Fibroblast of villous mesenchyme (primary cell): ENCODE results near the gene YPEL5. TPM values are rescaled to one million over a fixed set of nuclear protein-coding genes. Genes with fewer than 3 reads are reported as not detected.

Source experiments
- DNase-seq: peaks from one replicate; pipeline ENCODE4 v3.0.0-alpha.2; 2010; ENCODE audit warnings: low read depth
- H3K4me3 ChIP-seq: 2 replicates; pipeline ENCODE4 v1.5.1; 2011; ENCODE audit warnings: low read depth, mild to moderate bottlenecking, low read length
- total RNA-seq: library from RNA; depleted of rRNA; stranded (reverse); fragments of >200 nt; gene quantifications from 2 replicates; pipeline ENCODE4 v1.2.3, GENCODE V29; 2012
- TF ChIP-seq, protein P1 (sequence below): IDR thresholded peaks from 2 replicates; pipeline ENCODE4 v1.5.1; 2012; ENCODE audit warnings: low read depth, mild to moderate bottlenecking, low read length; ENCODE audit not compliant: insufficient read depth

YPEL5 gene
- total RNA-seq, 1 donor = 66.1 TPM

GRCh38 chr2:30191107-30191506 lies 44.3 kb downstream of the YPEL5 start:
- no peak overlapping the region for H3K4me3 ChIP-seq
- DNase-seq = no peak
- TF ChIP-seq, protein P1, sequence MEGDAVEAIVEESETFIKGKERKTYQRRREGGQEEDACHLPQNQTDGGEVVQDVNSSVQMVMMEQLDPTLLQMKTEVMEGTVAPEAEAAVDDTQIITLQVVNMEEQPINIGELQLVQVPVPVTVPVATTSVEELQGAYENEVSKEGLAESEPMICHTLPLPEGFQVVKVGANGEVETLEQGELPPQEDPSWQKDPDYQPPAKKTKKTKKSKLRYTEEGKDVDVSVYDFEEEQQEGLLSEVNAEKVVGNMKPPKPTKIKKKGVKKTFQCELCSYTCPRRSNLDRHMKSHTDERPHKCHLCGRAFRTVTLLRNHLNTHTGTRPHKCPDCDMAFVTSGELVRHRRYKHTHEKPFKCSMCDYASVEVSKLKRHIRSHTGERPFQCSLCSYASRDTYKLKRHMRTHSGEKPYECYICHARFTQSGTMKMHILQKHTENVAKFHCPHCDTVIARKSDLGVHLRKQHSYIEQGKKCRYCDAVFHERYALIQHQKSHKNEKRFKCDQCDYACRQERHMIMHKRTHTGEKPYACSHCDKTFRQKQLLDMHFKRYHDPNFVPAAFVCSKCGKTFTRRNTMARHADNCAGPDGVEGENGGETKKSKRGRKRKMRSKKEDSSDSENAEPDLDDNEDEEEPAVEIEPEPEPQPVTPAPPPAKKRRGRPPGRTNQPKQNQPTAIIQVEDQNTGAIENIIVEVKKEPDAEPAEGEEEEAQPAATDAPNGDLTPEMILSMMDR = no peak

DNA sequence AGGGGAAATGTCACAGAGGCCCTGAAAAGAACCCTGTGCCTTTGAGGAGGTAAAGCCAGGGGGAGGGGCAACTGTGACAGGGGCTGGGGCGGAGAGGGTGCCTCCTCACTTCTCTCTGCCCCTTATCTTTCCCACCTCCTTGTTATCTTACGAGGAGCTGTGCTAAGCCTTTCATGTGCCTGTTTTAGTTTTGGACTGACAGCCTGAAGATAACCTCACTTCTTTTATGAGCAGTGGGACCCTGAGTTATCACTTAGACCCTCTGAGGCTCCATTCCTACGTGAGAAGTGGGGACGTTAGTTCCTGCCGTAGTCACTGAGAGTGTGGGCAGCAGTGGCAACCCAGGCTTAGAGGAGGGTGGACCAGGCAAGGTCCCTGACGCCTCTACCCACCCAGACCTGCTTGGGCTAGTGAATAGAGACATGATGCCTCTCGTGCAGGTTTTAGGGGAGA lies 45.0 kb downstream of the YPEL5 start:
- TF ChIP-seq, protein P1 = no peak
- H3K4me3 ChIP-seq = no peak overlapping the region
- DNase-seq = no peak

DNA sequence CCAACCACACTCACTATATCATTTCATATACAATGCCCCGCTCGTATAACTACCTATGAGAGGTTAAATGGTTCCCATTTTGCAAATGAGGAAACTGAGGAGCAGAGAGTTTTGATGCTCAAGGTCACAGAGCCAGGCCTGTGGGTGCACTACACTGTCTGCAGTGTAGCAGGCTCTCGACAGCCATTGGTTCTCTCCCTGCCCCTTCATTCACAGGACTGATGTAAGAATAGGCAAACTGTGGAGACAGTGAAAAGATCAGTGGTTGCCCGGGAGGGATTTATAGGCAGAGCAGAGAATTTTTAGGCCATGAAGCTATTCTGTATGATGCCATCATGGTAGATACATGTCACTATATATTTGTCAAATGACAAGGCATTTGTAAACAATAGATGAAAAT lies 45.5 kb downstream of the YPEL5 start:
- no peak overlapping the region for H3K4me3 ChIP-seq
- TF ChIP-seq, protein P1 = no peak
- DNase-seq = no peak

DNA sequence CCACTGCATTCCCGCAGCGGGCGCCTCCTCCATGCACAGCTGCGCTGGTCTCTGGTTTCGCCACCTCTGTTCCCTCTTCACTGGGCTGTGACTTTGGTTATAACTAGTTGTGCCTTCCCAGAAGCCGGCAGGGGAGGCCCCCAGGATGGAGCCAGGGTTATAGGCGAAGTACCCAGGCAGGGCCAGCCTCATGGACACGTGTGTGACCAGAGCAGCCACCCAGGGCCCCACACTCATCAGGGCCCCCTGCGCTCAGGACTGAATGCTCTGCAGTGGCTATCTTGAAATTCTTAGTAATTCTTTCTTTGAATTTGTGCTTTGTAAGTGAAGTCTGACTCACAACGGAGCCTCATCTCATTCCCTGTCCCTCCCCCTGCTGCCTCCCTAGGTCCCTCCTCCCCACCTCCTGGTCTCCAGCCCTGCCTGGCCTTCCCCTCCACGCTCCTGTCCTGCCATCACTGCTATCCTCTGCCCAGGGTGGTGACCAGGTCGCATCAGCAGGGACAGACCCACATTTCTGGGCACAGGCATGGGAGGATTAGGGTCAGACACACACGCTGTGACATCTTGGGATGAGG lies 46.4 kb downstream of the YPEL5 start:
- TF ChIP-seq, protein P1 = no peak
- no peak overlapping the region for H3K4me3 ChIP-seq
- no peak for DNase-seq

DNA sequence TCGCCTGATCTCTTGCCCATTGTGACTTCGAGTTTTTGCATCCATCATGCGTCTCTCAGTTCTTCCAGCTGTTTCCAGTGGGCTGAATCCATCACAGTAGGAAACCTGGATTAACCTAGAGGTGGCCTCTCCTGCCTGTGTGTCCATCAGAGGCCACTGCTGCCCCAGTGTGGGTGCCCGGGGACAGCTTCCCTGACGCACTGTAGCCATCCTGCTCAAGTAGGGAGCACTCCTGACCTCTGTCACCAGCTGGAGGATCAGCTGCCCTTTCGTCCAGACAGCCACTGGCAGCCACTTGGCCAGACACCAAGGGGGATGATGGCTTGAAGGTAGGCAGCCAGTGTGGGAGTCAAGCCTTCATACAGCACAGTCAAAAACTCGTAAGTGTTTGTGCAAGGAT lies 47.6 kb downstream of the YPEL5 start:
- H3K4me3 ChIP-seq = no peak overlapping the region
- no peak for DNase-seq
- TF ChIP-seq, protein P1 = no peak

DNA sequence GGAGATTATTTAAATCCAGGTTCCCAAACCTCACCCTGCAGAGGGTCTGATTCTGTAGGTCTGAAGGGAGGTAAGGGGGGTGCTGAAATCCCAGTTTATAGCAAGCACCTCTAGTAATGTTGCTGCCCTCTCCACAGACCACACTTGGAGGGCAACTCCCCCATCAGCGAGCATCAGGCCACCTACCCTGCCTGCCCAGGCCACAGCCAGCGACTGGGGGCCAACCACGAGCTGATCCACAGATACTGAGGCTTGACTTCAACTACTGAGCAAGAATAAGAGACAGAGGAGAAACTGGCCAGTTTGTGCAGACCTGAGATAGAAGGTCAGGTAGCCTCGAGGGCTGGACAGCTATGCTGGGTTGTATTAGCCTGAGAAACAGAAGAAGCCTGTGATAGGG lies 48.2 kb downstream of the YPEL5 start:
- H3K4me3 ChIP-seq = no peak overlapping the region

More for the DNA sequence above, 48.2 kb downstream of the YPEL5 start:
- TF ChIP-seq, protein P1 = no peak
- no peak for DNase-seq
